22Rv1 (cell line): ENCODE results near the gene RAB11FIP2.
A peak's percentile ranks its signal among the peaks of the same experiment; 100 is the strongest.
"Not testable (repeated sequence)": the region's sequence is repeated elsewhere in the genome, so short reads cannot be mapped to it uniquely, and the experiment has no call there.

Source experiments
- H3K27ac ChIP-seq: fragments of 450-650 bp; 2 replicates; pipeline ENCODE4 v1.5.1; 2017
- CTCF ChIP-seq: fragments of 450-650 bp; IDR thresholded peaks from 2 replicates; pipeline ENCODE4 v1.5.1; 2017; ENCODE audit warnings: mild to moderate bottlenecking
- ZFX ChIP-seq: fragments of 450-650 bp; IDR thresholded peaks from 2 replicates; pipeline ENCODE4 v1.6.1; 2017; ENCODE audit warnings: antibody characterized with exemption, borderline replicate concordance

The RAB11FIP2 gene

GRCh38 chr10:118046395-118047156 lies at the start of gene RAB11FIP2:
Gene RAB11FIP2, minus strand, starts transcription at chr10:118046941. Its CDS starts 778 bp downstream, at chr10:118046163.
- H3K27ac ChIP-seq = peak within 1 kb of the TSS; percentile 88
- TF ChIP-seq ZFX (no peak), CTCF (peak; percentile 57)

- no peak for TF ChIP-seq CTCF
- TF ChIP-seq ZFX = no peak
- no peak overlapping the region for H3K27ac ChIP-seq
These were observed 49.3 kb upstream of the RAB11FIP2 start for GRCh38 chr10:118096022-118096421.

- H3K27ac ChIP-seq = no peak overlapping the region
- TF ChIP-seq CTCF (no peak), ZFX (no peak)
These were observed 45.5 kb upstream of the RAB11FIP2 start for GRCh38 chr10:118092209-118092608.

GRCh38 chr10:118080817-118081216 lies 34.1 kb upstream of the RAB11FIP2 start:
- TF ChIP-seq CTCF (no peak), ZFX (no peak)
- no peak overlapping the region for H3K27ac ChIP-seq

- no peak overlapping the region for H3K27ac ChIP-seq
- TF ChIP-seq CTCF (no peak), ZFX (no peak)
These were observed 30.0 kb upstream of the RAB11FIP2 start for GRCh38 chr10:118076705-118077104.

GRCh38 chr10:118072840-118073239 lies 26.1 kb upstream of the RAB11FIP2 start:
- TF ChIP-seq ZFX (no peak), CTCF (no peak)
- no peak overlapping the region for H3K27ac ChIP-seq

- not testable (repeated sequence) for H3K27ac ChIP-seq
These were observed 20.6 kb upstream of the RAB11FIP2 start for GRCh38 chr10:118067389-118067788.
